ENCODE data around the gene PGLYRP2. TPM values are rescaled to one million over a fixed set of nuclear protein-coding genes. Genes with fewer than 3 reads are reported as not detected.

Gene PGLYRP2
- total and polyA plus RNA-seq, 2 of the 13 experiments (the other 11 are each of a cell fraction or from before 2014, with no cell fraction given), result 0.04 to 1.0 TPM

- no peak for TF ChIP-seq CEBPZ (IDR thresholded peaks at IDR 0.05; ENCODE audit: low read length)
- TF ChIP-seq AGO2 (optimal IDR thresholded peaks at IDR 0.05; ENCODE audit: low read depth, low read length), result peak; percentile 22
- no peak for TF ChIP-seq SMC3 (IDR thresholded peaks at IDR 0.05; ENCODE audit: low read length)
- TF ChIP-seq MYC (CRISPR knock-in tag; IDR thresholded peaks at IDR 0.05; ENCODE audit: borderline replicate concordance), result no peak
Observed at GRCh38 chr19:15427350-15427700, 52.0 kb downstream of the PGLYRP2 start (continued).

GRCh38 chr19:15426485-15427349, 52.6 kb downstream of the PGLYRP2 start:
- Histone ChIP-seq H3K27ac (ENCODE audit: extremely low read length, insufficient read depth, low read length) (no peak overlapping the region), H3K4me2 (ENCODE audit: low read depth, low read length) (no peak overlapping the region), H4K20me1 (ENCODE audit: insufficient read depth, low read length) (no peaks in the 10 kb centered on the region), H3K9ac (ENCODE audit: insufficient read depth, low read depth, low read length) (no peak overlapping the region), H2AFZ (ENCODE audit: low read length) (no peak overlapping the region), H3K27me3 (ENCODE audit: control insufficient read depth in 1 of 2, insufficient read depth in 2 of 2, low read length in 2 of 2) (no peaks in the 10 kb centered on the region; a peak in 2 of 5 replicates), H3K4me3 (replicated peaks in 1 of 3; ENCODE audit: insufficient read depth in 1 of 3, low read depth in 2 of 3, low read length in 3 of 3) (no peak overlapping the region), H3K79me2 (ENCODE audit: insufficient read depth, low read length) (peaks cover 20% of the 10 kb centered on the region), H3K9me3 (ENCODE audit: low read length) (no peaks in the 10 kb centered on the region; the same call in 1 of the 2 replicates), H3K36me3 (replicated peaks in 1 of 2; ENCODE audit: control insufficient read depth in 1 of 2, insufficient read depth in 2 of 2, low read length in 2 of 2) (peaks cover 31 to 42% of the 10 kb centered on the region in 2 experiments; a peak in 4 of 5 replicates), H3K4me1 (ENCODE audit: insufficient read depth, low read length) (peaks cover 16% of the 10 kb centered on the region)
- DNase-seq (ENCODE audit: low spot score), result no peak
- ChIA-PET CTCF (ENCODE audit: low intra/inter-chr PET ratio, low total read pairs) (no interaction called here), POLR2A (no interaction called here)
- in situ Hi-C loops (cut with HindIII; ENCODE audit: extremely low pct_ligation_motif_present, low pct_unique_long_range_greater_than_20kb), result loop anchor here (10.0 kb wide), 1 partner anchor 128 kb away; no protein-coding TSS in a partner anchor
- FAIRE-seq, result no peak
- no TSS peak for BruUV-seq (replicated peaks)
- intact Hi-C loops (cut with micrococcal nuclease; ENCODE audit: unreplicated experiment), result no loop called here
- ATAC-seq, result no peak
- 97% methylated on average over 12 of the region's 16 CpGs for WGBS (ENCODE audit: low lambda C conversion rate)
- TF ChIP-seq ZNF576 (CRISPR knock-in tag; IDR thresholded peaks at IDR 0.05), result no peak
- no peak for TF ChIP-seq SSRP1 (CRISPR knock-in tag; IDR thresholded peaks at IDR 0.05)
- no peak for TF ChIP-seq ATF3 (CRISPR knock-in tag; IDR thresholded peaks at IDR 0.05)
